NCI-H1105 treated with DMSO at 0.1 percent for 48 hours (cell line): ENCODE results near the gene KCNK3.

Source experiments
- DNase-seq: peaks from one replicate; lab custom pipeline; 2025; lab: John Stamatoyannopoulos, UW

KCNK3 gene

DNA sequence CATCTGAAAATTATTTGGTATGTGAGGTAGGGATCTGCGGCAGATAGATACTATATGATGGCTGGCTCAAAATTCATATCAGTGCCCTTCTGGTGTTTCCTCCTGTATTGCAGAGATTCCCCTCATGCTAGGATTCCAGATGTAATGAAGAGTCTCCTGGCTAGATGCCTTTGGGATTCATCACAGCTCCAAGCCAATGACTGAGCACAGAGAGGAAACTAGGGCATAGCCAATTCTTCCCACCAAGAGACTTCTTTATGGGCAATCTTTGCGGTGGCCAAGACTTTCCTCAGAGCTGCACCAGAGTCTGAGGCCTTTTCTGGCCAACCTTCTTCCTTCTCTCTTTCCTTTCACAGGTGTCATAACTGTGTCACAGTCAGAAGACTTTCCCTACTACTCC lies 25.9 kb upstream of the KCNK3 start:
- no peak for DNase-seq

DNA sequence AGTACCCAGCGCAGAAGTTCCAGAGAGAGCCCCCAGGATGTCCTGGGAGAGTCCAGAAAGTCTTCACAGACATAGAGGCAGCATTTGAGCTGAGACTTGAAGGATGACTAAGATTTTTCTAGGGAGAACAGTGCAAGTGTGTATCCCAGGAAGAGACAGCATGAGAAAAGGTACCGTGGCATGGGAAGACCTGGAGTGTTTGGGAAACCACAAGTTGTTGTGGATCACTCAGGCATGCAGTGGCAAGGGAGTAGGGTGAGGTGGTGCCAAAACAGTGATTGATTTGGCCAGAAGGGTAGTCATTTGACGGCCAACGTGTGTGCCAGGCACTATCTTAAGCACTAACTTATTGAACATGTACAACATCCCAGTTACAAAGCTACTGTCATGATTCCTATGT lies 24.5 kb upstream of the KCNK3 start:
- no peak for DNase-seq

DNA sequence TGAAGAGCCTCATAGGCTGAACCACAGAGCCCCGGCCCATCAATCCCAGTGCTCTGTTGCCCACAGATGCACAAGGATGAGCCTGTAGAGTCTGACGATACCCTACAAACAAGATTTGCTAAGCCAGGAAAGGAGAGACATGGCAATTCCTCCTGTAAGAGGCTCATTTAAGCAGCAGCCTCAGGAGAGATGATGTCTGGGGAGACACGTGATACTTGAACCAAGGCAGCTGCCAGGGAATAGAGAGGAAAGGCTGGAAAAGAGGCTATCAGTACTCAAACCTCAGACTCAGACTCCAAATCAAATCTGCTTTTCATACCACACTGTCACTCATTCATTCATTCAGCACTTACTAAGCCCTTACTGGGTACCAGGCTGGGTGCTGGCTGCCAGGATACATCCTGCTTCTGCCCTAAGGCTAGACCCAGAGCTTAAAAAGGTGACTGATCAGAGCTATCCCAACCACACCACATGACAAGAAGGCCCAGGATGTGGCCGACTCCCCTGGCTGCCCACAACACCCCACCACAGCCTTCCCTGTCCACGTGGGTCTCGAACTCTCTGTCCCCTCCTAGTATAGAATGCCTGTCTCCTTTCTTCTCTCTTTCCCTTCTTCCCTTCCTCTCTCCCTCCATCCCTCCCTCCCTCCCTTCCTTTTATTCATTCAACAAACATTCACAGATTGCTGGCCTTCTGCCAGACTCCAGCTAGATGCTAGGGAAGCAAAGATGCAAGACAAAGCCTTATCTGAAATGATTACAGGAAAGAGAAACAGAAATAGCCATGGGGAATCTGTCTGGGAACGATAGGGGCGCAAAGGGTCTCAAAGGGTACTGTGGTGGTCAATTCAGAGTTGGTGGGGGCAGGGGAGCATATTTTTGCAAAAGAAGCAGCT lies 23.4 kb upstream of the KCNK3 start:
- no peak for DNase-seq

GRCh38 chr2:26670171-26670570 lies 22.4 kb upstream of the KCNK3 start:
- DNase-seq, result no peak

DNA sequence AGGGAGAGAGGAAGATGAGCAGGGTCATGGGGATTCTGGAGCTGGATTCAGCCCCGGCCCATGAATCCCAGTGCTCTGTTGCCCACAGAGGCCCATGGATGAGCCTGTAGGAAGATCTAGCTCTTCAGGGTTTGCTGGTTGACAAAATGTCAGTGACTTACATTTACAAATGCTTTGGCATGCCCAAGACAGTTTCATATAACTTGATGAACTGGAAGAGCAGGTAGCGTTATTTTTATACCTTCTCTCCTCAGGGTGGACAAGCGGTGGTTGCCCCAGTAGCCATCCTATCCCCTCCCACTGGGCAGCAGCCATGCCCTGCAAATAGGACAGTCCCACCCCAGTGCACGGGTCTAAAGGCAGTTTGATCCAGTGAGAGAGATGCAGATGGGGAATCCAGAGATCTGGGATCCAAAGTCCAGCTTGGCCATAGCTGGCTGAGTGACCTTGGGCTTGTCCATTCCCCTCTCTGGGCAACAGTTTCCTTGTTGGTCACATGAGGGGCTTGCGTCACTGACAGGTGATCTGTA lies 21.5 kb upstream of the KCNK3 start:
- no peak for DNase-seq

DNA sequence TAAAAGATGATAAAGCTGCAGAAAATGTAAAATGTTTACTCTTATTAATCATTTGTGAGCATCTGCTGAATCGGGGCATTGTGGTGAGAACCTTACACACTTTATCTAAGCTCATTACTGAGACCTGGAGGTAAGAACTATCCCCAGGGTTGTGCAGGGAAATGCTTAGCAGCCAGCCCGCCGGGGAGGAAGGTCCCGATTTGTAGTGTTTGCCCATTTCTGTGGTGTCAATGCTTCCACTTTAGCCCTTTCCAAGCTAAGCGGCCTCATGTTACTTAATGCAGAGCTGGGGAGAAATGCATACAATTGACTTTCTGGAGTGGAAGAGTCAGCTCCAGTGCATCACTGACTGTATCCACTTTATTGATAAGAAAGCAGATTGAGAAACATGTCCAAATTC lies 20.8 kb upstream of the KCNK3 start:
- no peak for DNase-seq

DNA sequence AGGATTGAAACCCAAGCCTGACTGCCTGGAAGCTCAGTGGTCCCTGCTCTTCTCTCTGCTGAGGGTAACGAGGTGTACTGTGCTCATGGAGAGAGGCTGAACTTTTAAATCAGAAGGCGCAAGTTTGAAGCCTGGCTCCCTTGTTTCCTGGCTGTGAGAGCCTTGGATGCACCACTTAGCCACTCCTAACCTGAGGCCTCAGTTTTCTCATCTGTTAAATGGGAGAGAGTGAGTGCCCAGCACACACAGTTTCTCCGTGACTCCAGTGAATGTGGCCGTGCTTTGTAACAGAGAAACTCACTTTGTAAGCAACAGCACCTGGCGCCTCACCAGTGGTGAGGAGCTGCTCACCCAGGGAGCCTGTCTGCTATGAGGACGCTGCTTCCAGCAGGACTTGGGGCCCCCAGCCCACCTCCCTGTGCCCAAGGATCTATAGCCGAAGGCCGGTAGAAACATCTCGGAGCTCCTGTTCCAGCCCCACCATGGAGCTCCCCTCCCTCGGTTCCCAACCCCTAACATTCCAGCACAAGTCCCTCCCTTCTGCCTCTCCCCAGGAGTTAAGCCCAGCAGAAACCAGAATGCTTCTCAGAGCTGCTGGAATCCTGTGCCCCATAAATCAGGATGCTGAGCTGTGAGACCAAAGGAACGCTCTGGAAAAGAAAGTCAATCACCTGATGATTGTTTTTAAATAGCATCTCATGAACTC lies 20.3 kb upstream of the KCNK3 start:
- DNase-seq, result no peak

DNA sequence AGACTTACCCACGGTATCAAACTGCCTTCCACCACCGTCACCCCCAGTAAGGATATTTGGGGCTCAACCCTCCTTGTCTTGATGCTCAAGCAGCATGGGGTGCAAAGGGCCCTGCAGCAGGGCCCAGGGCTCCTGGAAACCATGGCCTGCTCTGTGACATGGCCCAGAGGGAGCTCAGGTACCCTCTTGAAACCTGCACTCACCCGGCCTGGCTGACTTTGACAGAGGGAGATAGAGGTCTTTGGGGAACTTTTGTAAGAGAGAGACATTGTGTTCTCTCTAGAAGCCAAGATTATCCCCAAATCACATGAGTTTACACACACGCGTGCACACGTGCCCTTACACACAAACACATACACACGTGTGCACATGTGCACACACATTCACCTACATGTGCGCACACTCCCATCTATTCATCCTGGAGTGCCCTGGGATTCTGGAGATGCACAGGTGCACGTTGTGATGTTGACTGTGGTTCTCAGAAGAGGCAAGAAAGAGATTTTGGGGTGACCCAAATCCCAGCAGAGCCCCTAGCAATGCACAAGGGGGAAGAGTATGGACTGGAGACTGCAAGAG lies 19.6 kb upstream of the KCNK3 start:
- no peak for DNase-seq

DNA sequence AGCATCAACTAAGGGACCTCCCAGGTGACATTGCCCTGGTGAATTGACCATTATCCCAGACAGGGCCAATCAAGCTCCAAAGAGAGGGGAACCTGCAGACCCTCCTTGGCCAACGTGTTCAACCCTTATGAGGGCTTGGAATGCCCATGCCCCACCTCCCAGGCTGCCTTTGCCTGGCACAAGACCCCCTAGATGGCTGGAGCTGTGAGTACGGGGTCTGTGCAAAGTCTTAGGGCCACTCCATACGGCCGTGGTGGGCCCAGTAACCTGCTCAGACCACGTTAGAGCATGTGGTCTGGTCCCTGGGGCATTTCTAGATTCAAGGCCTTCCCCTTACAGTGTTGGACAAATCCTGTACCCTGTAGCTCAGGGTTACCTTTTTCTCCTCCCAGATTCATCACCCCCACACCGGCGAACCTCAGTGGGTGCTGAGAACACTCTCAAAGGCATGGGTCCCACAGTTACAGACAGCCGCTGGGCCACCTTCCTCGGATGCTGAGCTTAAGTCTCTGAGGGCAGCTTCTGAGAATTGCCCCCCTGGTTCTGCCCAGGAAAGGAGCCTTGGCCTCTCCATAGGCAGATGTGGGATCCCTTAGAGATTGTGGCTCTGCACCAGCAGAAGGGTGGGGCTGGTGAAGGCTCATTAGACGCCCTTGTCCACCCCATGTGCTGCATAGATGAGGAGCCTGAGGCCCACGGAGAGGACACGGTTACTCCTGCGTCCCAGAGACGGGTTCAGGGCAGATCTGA lies 18.3 kb upstream of the KCNK3 start:
- DNase-seq, result no peak

DNA sequence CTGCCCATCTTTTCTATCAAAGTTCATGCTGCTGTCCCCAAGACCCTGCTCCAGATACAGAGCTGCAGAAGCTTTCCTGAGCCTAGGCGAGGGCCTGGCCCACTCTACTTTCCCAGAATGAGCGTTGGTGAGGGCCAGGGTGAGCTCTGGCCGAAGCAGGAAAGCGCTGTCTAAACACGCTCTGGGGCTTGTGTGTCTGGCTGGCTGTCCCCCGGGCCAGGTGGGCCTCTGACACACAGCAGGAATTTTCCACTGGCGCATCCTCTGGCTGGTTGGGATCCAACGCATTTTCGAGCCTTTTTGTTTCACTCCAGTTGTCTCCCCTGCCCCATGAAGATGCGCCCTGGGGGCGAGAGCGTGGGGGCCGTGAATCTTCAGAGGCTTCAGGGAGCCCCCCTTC lies 17.8 kb upstream of the KCNK3 start:
- no peak for DNase-seq

DNA sequence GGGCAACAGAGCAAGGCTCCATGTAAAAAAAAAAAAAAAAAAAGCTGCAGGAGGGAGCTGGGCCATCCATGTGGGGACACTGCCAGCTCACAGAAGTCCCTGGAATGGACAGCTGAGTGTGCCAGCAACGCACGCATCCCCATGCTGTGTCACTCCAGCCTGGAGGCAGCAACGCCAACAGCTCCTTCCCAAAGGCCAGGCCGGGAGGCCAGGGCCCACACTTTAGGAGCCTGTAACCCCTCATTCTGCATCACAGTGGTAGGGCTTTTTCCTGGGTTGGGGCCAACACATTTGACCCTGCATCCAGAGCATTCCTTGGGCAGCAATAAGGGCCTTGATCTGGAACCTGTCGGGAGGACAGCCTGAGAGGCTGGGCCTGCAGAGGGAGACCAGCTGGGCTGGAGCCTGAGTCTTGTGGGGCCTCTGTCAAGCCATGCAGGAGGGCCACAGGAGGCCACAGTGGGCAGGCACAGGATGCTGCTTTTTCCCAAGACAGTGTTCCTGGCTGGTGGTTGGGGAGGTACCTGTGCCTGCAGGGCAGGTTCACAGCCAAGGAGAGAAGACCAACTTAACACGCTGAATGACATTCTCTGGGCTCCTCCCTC lies 16.8 kb upstream of the KCNK3 start:
- no peak for DNase-seq

- DNase-seq, result no peak
Observed at GRCh38 chr2:26678035-26678434, 14.5 kb upstream of the KCNK3 start.

GRCh38 chr2:26679867-26680266 lies 12.7 kb upstream of the KCNK3 start:
- no peak for DNase-seq

- no peak for DNase-seq
Observed at GRCh38 chr2:26681656-26682055, 10.9 kb upstream of the KCNK3 start.

- no peak for DNase-seq
Observed at GRCh38 chr2:26682155-26682554, 10.4 kb upstream of the KCNK3 start.

GRCh38 chr2:26683583-26683982 lies 8.9 kb upstream of the KCNK3 start:
- no peak for DNase-seq

- DNase-seq, result no peak
Observed at GRCh38 chr2:26685341-26685740, 7.2 kb upstream of the KCNK3 start.

DNA sequence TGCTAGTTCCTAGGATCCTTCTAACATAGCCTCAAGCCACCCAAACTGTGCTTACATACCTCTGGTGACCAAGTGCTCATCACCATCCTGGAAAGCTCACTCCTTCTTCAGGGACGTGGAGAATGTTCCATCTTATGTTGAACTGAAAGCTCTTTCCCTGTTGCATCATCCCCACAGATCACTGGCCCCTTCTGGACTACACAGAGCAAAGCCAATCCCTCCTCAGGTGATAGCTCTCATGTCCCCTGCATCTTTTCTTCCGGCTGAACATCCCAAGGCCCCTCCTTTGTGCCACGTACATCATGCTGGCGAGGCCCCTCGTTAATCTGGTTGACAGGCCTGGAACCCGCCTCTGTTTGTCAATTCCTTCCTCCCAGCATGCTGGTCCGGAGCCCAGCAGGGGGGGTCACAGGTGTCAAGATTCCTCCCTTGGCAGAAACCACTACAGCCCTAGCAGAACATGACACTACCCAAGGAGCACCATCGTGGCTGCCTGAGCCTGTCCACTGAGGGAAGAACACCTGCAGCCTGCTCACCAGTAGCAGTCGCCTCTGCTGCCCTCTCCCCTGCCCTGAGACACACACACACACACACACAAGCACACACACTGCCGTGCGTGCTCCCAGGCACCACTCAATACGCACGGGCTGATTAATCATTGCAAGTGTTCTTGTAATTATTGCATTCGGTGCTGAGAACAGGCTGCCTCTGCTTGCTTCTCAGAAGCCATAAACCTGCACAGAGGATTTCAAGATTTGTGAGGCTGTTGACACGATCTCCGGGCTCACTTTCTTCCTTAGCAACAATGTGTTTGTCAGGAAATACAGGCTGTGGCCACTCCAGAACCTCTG lies 6.3 kb upstream of the KCNK3 start:
- peak; percentile 69 for DNase-seq

DNA sequence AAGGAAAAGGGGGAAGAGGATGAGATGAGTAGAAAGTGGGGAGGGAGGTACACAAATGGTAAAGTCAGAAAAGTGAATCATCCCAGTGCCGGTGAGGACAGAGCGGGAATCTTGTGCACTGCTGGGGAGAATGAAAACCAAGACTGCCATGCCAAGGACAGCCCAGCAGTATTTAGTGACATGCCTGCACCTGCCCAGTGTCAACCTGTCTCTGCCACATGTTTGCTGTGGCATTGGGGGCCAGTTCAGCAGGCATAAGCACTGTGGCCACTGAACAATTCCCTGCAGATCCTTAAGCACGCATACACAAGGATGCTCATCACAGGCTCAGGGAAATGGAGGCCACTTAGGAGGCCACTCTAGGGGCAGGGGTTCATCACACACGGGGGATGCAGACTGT lies 5.2 kb upstream of the KCNK3 start:
- DNase-seq, result peak; percentile 83

DNA sequence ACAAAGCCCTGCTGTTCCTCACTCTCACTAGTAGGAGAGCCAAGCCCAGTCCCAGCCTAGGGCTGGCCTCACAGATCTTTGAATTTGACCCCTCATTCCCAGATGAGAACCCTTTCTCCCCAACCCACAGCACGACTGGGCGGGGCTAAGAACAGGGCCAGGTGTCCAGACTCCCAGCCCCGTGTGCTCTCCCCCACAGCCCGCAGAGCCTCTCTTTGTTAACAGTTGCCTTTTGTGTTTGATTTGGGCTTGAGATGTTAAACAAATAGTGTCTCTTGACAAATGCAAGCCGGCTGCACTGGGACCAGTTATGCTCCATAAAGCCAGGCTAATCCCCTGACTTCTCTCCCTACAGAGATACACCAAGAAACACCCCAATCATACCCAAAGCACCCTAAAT lies 4.7 kb upstream of the KCNK3 start:
- peak; percentile 62 for DNase-seq

- DNase-seq, result no peak
Observed at GRCh38 chr2:26691161-26691560, 1.4 kb upstream of the KCNK3 start.
